ENCODE results near the gene ADAR. TPM values are rescaled to one million over a fixed set of nuclear protein-coding genes. Genes with fewer than 3 reads are reported as not detected.
A peak's percentile ranks its signal among the peaks of the same experiment; 100 is the strongest.

ADAR gene
- total and polyA plus RNA-seq, 2 of the 8 experiments (the other 6 are each of a cell fraction or from before 2014, with no cell fraction given): 125 to 242 TPM

- FAIRE-seq (peak; percentile 82), DNase-seq (ENCODE audit: low read depth in 1 of 2, low spot score in 2 of 2) (peak in 1 of 2 experiments; percentile 62)
- Histone ChIP-seq H3K23me2 (ENCODE audit: low read depth, low read length) (no peaks in the 10 kb centered on the region), H3K27ac (ENCODE audit: low read depth, low read length) (no peak overlapping the region), H4K8ac (ENCODE audit: extremely low read depth, insufficient read depth, low read length) (no peak overlapping the region), H2BK20ac (ENCODE audit: low read length) (no peak overlapping the region), H3K27me3 (replicated peaks in 1 of 4; ENCODE audit: control insufficient read depth in 3 of 4, extremely low read depth in 1 of 4, insufficient read depth in 3 of 4, low read length in 3 of 4) (no peaks in the 10 kb centered on the region), H2AK5ac (ENCODE audit: low read depth, low read length) (no peak overlapping the region), H3K36me3 (ENCODE audit: control insufficient read depth in 2 of 4, insufficient read depth in 4 of 4, low read length in 3 of 4) (no peaks in the 10 kb centered on the region), H2BK5ac (ENCODE audit: low read depth, low read length) (no peak overlapping the region), H3K9ac (replicated peaks in 1 of 4; ENCODE audit: extremely low read depth in 1 of 4, low read depth in 3 of 4, low read length in 3 of 4) (no peak overlapping the region), H3K4me1 (replicated peaks in 1 of 4; ENCODE audit: control insufficient read depth in 3 of 4, insufficient read depth in 4 of 4, low read length in 3 of 4) (no peaks in the 10 kb centered on the region), H3K79me2 (ENCODE audit: control insufficient read depth in 1 of 2, insufficient read depth in 2 of 2, low read length in 2 of 2) (no peaks in the 10 kb centered on the region), H2BK120ac (replicated peaks; ENCODE audit: low read depth, low read length) (no peak overlapping the region), H3K56ac (replicated peaks; ENCODE audit: insufficient read length, low read depth, low read length) (no peak overlapping the region), H2BK12ac (ENCODE audit: low read depth, low read length) (no peak overlapping the region), H2AFZ (ENCODE audit: low read length) (no peak overlapping the region), H3K23ac (ENCODE audit: insufficient read length) (no peak overlapping the region), H3K4me2 (ENCODE audit: insufficient read depth in 1 of 2, low read depth in 2 of 2, low read length in 2 of 2) (no peak overlapping the region), H3K4me3 (ENCODE audit: extremely low read depth in 1 of 4, insufficient read depth in 2 of 4, low read depth in 3 of 4, low read length in 4 of 4) (no peak overlapping the region), H4K91ac (replicated peaks; ENCODE audit: insufficient read length, low read length) (no peak overlapping the region), H4K5ac (ENCODE audit: insufficient read length, low read depth, low read length) (no peak overlapping the region), H3K14ac (ENCODE audit: insufficient read length) (no peak overlapping the region), H3K79me1 (ENCODE audit: low read depth, low read length) (no peaks in the 10 kb centered on the region), H3K4ac (replicated peaks; ENCODE audit: insufficient read length, low read depth, low read length) (no peak overlapping the region), H4K20me1 (replicated peaks in 1 of 2; ENCODE audit: control insufficient read depth in 1 of 2, insufficient read depth in 2 of 2, low read length in 2 of 2) (no peaks in the 10 kb centered on the region), H2BK15ac (ENCODE audit: low read length) (no peak overlapping the region), H3K9me3 (ENCODE audit: insufficient read depth in 2 of 2, low read depth in 1 of 2, low read length in 1 of 2) (peaks cover 0 to 8% of the 10 kb centered on the region in 2 experiments; a peak in 1 of 4 replicates), H3K18ac (ENCODE audit: extremely low read depth, low read length) (no peak overlapping the region)
- WGBS, 2 experiments (ENCODE audit: extremely low coverage in 1 of 2, insufficient coverage in 1 of 2, insufficient read length in 1 of 2, insufficient replicate concordance in 2 of 2, low coverage in 1 of 2, low lambda C conversion rate in 2 of 2, missing lambda C conversion rate in 1 of 2): 60 to 80% methylated on average over 1 to 11 of the region's 11 CpGs
- CTCF ChIA-PET (ENCODE audit: partially characterized antibody): interaction anchor here (0.5 to 6.9 kb wide), 11 partner anchors 9 to 867 kb away, joined by 3 to 63 read pairs (median 4); no protein-coding TSS in a partner anchor
- POLR2A ChIA-PET (ENCODE audit: partially characterized antibody): interaction anchor here (1.0 kb wide), 1 partner anchor 13 kb away, joined by 3 read pairs; no protein-coding TSS in a partner anchor
- TF ChIP-seq CBX8 (IDR thresholded peaks at IDR 0.05; ENCODE audit: borderline replicate concordance, low read depth, low read length) (no peak), CREB1 (IDR thresholded peaks at IDR 0.05) (0 out of 2 replicates have a peak, but pooled peaks have one; percentile 33), CEBPB (IDR thresholded peaks at IDR 0.05; ENCODE audit: low read depth, low read length) (no peak), RAD21 (IDR thresholded peaks at IDR 0.05 in 1 of 2, conservative IDR thresholded peaks at IDR 0.05 in 1 of 2; ENCODE audit: low read depth in 2 of 2, low read length in 2 of 2) (peak; percentile 83 to 84), TAF7 (optimal IDR thresholded peaks at IDR 0.05; ENCODE audit: borderline replicate concordance, low read depth, low read length) (no peak), SP2 (IDR thresholded peaks at IDR 0.05; ENCODE audit: low read length) (no peak), YY1 (IDR thresholded peaks at IDR 0.05; ENCODE audit: low read depth, low read length) (peak; percentile 63; the same call in 1 of the 2 replicates), HDAC2 (IDR thresholded peaks at IDR 0.05; ENCODE audit: borderline replicate concordance in 1 of 2, low read depth in 2 of 2, low read length in 2 of 2) (no peak), SP1 (IDR thresholded peaks at IDR 0.05; ENCODE audit: low read depth, low read length) (peak; percentile 81), SUZ12 (IDR thresholded peaks at IDR 0.05; ENCODE audit: low read length) (no peak), CHD1 (IDR thresholded peaks at IDR 0.05; ENCODE audit: low read depth, low read length) (no peak), SIRT6 (IDR thresholded peaks at IDR 0.05; ENCODE audit: low read length) (no peak)
These were observed 73.8 kb downstream of the ADAR start for GRCh38 chr1:154533952-154534844.
